Liver (tissue), 9 donors: ENCODE data around the gene ACTR3C. TPM values are rescaled to one million over a fixed set of nuclear protein-coding genes. Genes with fewer than 3 reads are reported as not detected.

Source experiments
- DNase-seq: peaks from one replicate; pipeline ENCODE4 v3.0.0-alpha.2; 2017; ENCODE audit warnings: low spot score
- H3K27ac ChIP-seq, 2 donors: one replicate each; pipeline ENCODE4 v1.7.0; 2013; ENCODE audit warnings: inconsistent platforms in 2 of 2, low read length in 2 of 2, control low read depth in 1 of 2, low read depth in 1 of 2, mild to moderate bottlenecking in 1 of 2
- H3K27me3 ChIP-seq, 4 donors: one replicate each; pipeline versions ENCODE4 v1.6.1 to v1.7.0; 2013; ENCODE audit warnings: low read length in 3 of 4, inconsistent platforms in 1 of 4, mild to moderate bottlenecking in 1 of 4, moderate library complexity in 1 of 4; ENCODE audit not compliant: control insufficient read depth in 4 of 4, insufficient read depth in 4 of 4
- H3K36me3 ChIP-seq, 4 donors: one replicate each; pipeline versions ENCODE4 v1.6.1 to v1.7.0; 2013; ENCODE audit warnings: low read length in 3 of 4, mild to moderate bottlenecking in 3 of 4, low read depth in 1 of 4, moderate library complexity in 1 of 4; ENCODE audit not compliant: control insufficient read depth in 4 of 4, insufficient read depth in 3 of 4
- H3K4me1 ChIP-seq, 4 donors: one replicate each; pipeline versions ENCODE4 v1.6.1 to v1.7.0; 2013; ENCODE audit warnings: low read length in 3 of 4, mild to moderate bottlenecking in 3 of 4, moderate library complexity in 1 of 4; ENCODE audit not compliant: control insufficient read depth in 4 of 4, insufficient read depth in 4 of 4
- H3K4me3 ChIP-seq, 3 donors: one replicate each; pipeline versions ENCODE4 v1.6.1 to v1.7.0; 2013; ENCODE audit warnings: low read length in 3 of 3, control low read depth in 1 of 3, low read depth in 1 of 3, mild to moderate bottlenecking in 1 of 3
- H3K9ac ChIP-seq, 2 donors: one replicate each; pipeline ENCODE4 v1.7.0; 2013; ENCODE audit warnings: low read length in 2 of 2, mild to moderate bottlenecking in 2 of 2, moderate library complexity in 2 of 2, control low read depth in 1 of 2, low read depth in 1 of 2
- H3K9me3 ChIP-seq, 4 donors: one replicate each; pipeline versions ENCODE4 v1.6.1 to v1.7.0; 2013; ENCODE audit warnings: low read length in 3 of 4; ENCODE audit not compliant: control insufficient read depth in 4 of 4
- EGR1 ChIP-seq, 2 donors: IDR thresholded peaks; 2 replicates each; pipeline ENCODE4 v1.6.1; 2016 to 2018; ENCODE audit warnings: antibody characterized with exemption in 2 of 2, low read depth in 2 of 2
- FOXA1 ChIP-seq: IDR thresholded peaks from 2 replicates; pipeline ENCODE4 v1.6.1; 2016; ENCODE audit warnings: antibody characterized with exemption
- FOXA2 ChIP-seq: IDR thresholded peaks from 2 replicates; pipeline ENCODE4 v1.6.1; 2016; ENCODE audit warnings: antibody characterized with exemption
- GABPA ChIP-seq, 2 donors: IDR thresholded peaks in 1 of 2; conservative IDR thresholded peaks in 1 of 2; 2 replicates each; pipeline ENCODE4 v1.6.1; 2016; ENCODE audit warnings: antibody characterized with exemption in 2 of 2, mild to moderate bottlenecking in 1 of 2, moderate library complexity in 1 of 2
- HNF4A ChIP-seq, 2 donors: conservative IDR thresholded peaks; 2 replicates each; pipeline ENCODE4 v1.6.1; 2016; ENCODE audit warnings: antibody characterized with exemption in 2 of 2, mild to moderate bottlenecking in 2 of 2
- HNF4G ChIP-seq: IDR thresholded peaks from 2 replicates; pipeline ENCODE4 v1.6.1; 2016; ENCODE audit warnings: antibody characterized with exemption
- JUND ChIP-seq, 2 donors: IDR thresholded peaks; 2 replicates each; pipeline ENCODE4 v1.6.1; 2016; ENCODE audit warnings: antibody characterized with exemption in 2 of 2
- MAX ChIP-seq: IDR thresholded peaks from 2 replicates; pipeline ENCODE4 v1.6.1; 2016; ENCODE audit warnings: antibody characterized with exemption
- NR2F2 ChIP-seq: IDR thresholded peaks from 2 replicates; pipeline ENCODE4 v1.6.1; 2016; ENCODE audit warnings: antibody characterized with exemption
- RAD21 ChIP-seq, 2 donors: IDR thresholded peaks; 2 replicates each; pipeline ENCODE4 v1.6.1; 2016; ENCODE audit warnings: antibody characterized with exemption in 2 of 2, mild to moderate bottlenecking in 2 of 2
- RXRA ChIP-seq, 2 donors: IDR thresholded peaks; 2 replicates each; pipeline ENCODE4 v1.6.1; 2017 to 2018; ENCODE audit warnings: antibody characterized with exemption in 2 of 2, mild to moderate bottlenecking in 1 of 2
- SP1 ChIP-seq: IDR thresholded peaks from 2 replicates; pipeline ENCODE4 v1.6.1; 2018; ENCODE audit warnings: antibody characterized with exemption, mild to moderate bottlenecking
- TAF1 ChIP-seq: conservative IDR thresholded peaks from 2 replicates; pipeline ENCODE4 v1.6.1; 2016; ENCODE audit warnings: antibody characterized with exemption, mild to moderate bottlenecking
- YY1 ChIP-seq: IDR thresholded peaks from 2 replicates; pipeline ENCODE4 v1.6.1; 2016; ENCODE audit warnings: antibody characterized with exemption, mild to moderate bottlenecking
- WGBS: extraction: QIAGEN DNeasy Blood & Tissue Kit; methylation state at CpG from one replicate; pipeline ENCODE4 v1.1.7; 2013; 5-methylcytosine and 5-hydroxymethylcytosine counted together
- polyA plus RNA-seq, 2 donors: library from polyadenylated mRNA; stranded (reverse) in 1 of 2; unstranded in 1 of 2; fragments of 200-250 nt in 1 of 2; fragments of >200 nt in 1 of 2; fragmentation: Nextera tagmentation in 1 of 2; extraction: Ambion mirVana in 1 of 2; gene quantifications; one replicate each; pipeline versions ENCODE4 v1.2.1 to v1.2.3, GENCODE V29; 2013 to 2015
- total RNA-seq, 2 donors: library from RNA; depleted of rRNA; stranded (reverse); fragments of >200 nt; gene quantifications; one replicate each; pipeline ENCODE4 v1.2.3, GENCODE V29; 2014
- TF ChIP-seq, protein P1 (sequence below): fragments of 150-350 bp; IDR thresholded peaks from 2 replicates; pipeline ENCODE4 v1.5.1; 2017; ENCODE audit warnings: improper control_type of control experiment, low read depth, low read length; ENCODE audit not compliant: missing input control
- TF ChIP-seq, protein P2 (sequence below): IDR thresholded peaks from 2 replicates; pipeline ENCODE4 v1.6.1; 2016; ENCODE audit warnings: antibody characterized with exemption
- TF ChIP-seq, protein P3 (sequence below): IDR thresholded peaks from 2 replicates; pipeline ENCODE4 v1.6.1; 2016; ENCODE audit warnings: antibody characterized with exemption
- TF ChIP-seq, protein P4 (sequence below): IDR thresholded peaks from 2 replicates; pipeline ENCODE4 v1.6.1; 2016; ENCODE audit warnings: antibody characterized with exemption, mild to moderate bottlenecking
- donor health status: healthy.
- donor health status: healthy.
- donor health status: healthy.
- donor health status: healthy.
- donor health status: healthy.

ACTR3C gene
- total and polyA plus RNA-seq, 4 donors: 3.0 to 61.7 (median 28.3) TPM

DNA sequence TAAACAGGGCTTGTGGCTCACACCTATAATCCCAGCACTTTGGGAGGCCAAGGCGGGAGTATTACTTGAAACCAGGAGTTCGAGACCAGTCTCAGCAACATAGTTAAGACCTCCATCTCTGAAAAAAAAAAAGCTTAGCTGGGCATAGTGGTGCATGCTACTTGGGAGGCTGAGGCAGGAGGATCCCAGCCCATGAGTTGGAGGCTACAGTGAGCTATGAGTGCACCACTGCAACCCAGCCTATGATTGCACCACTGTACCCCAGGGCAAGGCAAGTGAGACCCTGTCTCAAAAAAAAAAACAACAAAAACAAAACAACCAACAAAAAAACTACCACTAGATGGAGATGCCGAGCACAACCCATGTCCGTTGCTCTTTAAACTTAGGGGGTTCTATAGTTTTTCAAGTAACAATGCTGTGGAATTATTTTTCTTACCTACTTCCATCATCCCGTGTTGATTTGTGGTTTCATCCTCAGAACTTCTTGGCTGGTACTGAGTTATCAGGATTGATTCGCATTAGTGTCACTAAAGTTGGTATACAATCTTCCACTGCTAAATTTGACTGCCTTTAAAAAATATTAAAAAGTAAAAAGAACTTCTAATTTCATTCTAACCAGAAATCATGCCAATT, 33.0 kb upstream of the ACTR3C start:
- Histone ChIP-seq H3K27me3 (no peaks in the 10 kb centered on the region), H3K4me3 (no peak overlapping the region), H3K9me3 (no peaks in the 10 kb centered on the region), H3K27ac (peak overlapping the region; percentile 83), H3K36me3 (no peaks in the 10 kb centered on the region), H3K9ac (peak overlapping the region; percentile 6 to 85), H3K4me1 (peaks cover 0 to 29% (median 20%) of the 10 kb centered on the region in 4 donors)
- WGBS: 31% methylated on average over 6 of the region's 6 CpGs
- TF ChIP-seq HNF4A (conservative IDR thresholded peaks at IDR 0.05) (peak in 1 of 2 donors; percentile 39), RAD21 (IDR thresholded peaks at IDR 0.05) (peak; percentile 78 to 85), FOXA1 (no peak)
- TF ChIP-seq, protein P1, sequence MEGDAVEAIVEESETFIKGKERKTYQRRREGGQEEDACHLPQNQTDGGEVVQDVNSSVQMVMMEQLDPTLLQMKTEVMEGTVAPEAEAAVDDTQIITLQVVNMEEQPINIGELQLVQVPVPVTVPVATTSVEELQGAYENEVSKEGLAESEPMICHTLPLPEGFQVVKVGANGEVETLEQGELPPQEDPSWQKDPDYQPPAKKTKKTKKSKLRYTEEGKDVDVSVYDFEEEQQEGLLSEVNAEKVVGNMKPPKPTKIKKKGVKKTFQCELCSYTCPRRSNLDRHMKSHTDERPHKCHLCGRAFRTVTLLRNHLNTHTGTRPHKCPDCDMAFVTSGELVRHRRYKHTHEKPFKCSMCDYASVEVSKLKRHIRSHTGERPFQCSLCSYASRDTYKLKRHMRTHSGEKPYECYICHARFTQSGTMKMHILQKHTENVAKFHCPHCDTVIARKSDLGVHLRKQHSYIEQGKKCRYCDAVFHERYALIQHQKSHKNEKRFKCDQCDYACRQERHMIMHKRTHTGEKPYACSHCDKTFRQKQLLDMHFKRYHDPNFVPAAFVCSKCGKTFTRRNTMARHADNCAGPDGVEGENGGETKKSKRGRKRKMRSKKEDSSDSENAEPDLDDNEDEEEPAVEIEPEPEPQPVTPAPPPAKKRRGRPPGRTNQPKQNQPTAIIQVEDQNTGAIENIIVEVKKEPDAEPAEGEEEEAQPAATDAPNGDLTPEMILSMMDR: peak; percentile 46
- no peak for DNase-seq

GRCh38 chr7:150355666-150356059, 32.3 kb upstream of the ACTR3C start:
- DNase-seq: no peak
- peak overlapping the region; percentile 83 for H3K27ac ChIP-seq
- no peak overlapping the region for H3K4me3 ChIP-seq
- TF ChIP-seq, protein P2, sequence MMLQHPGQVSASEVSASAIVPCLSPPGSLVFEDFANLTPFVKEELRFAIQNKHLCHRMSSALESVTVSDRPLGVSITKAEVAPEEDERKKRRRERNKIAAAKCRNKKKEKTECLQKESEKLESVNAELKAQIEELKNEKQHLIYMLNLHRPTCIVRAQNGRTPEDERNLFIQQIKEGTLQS: no peak
- no peak for TF ChIP-seq HNF4A (conservative IDR thresholded peaks at IDR 0.05)
- TF ChIP-seq, protein P1: no peak
- no peak for TF ChIP-seq RXRA (IDR thresholded peaks at IDR 0.05)
- no peak for TF ChIP-seq YY1
- TF ChIP-seq, protein P3, sequence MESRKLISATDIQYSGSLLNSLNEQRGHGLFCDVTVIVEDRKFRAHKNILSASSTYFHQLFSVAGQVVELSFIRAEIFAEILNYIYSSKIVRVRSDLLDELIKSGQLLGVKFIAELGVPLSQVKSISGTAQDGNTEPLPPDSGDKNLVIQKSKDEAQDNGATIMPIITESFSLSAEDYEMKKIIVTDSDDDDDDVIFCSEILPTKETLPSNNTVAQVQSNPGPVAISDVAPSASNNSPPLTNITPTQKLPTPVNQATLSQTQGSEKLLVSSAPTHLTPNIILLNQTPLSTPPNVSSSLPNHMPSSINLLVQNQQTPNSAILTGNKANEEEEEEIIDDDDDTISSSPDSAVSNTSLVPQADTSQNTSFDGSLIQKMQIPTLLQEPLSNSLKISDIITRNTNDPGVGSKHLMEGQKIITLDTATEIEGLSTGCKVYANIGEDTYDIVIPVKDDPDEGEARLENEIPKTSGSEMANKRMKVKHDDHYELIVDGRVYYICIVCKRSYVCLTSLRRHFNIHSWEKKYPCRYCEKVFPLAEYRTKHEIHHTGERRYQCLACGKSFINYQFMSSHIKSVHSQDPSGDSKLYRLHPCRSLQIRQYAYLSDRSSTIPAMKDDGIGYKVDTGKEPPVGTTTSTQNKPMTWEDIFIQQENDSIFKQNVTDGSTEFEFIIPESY: no peak
- no peak for TF ChIP-seq MAX
- TF ChIP-seq FOXA1: no peak
- TF ChIP-seq RAD21 (IDR thresholded peaks at IDR 0.05): no peak
- no peak for TF ChIP-seq HNF4G
- TF ChIP-seq, protein P4, sequence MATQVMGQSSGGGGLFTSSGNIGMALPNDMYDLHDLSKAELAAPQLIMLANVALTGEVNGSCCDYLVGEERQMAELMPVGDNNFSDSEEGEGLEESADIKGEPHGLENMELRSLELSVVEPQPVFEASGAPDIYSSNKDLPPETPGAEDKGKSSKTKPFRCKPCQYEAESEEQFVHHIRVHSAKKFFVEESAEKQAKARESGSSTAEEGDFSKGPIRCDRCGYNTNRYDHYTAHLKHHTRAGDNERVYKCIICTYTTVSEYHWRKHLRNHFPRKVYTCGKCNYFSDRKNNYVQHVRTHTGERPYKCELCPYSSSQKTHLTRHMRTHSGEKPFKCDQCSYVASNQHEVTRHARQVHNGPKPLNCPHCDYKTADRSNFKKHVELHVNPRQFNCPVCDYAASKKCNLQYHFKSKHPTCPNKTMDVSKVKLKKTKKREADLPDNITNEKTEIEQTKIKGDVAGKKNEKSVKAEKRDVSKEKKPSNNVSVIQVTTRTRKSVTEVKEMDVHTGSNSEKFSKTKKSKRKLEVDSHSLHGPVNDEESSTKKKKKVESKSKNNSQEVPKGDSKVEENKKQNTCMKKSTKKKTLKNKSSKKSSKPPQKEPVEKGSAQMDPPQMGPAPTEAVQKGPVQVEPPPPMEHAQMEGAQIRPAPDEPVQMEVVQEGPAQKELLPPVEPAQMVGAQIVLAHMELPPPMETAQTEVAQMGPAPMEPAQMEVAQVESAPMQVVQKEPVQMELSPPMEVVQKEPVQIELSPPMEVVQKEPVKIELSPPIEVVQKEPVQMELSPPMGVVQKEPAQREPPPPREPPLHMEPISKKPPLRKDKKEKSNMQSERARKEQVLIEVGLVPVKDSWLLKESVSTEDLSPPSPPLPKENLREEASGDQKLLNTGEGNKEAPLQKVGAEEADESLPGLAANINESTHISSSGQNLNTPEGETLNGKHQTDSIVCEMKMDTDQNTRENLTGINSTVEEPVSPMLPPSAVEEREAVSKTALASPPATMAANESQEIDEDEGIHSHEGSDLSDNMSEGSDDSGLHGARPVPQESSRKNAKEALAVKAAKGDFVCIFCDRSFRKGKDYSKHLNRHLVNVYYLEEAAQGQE: no peak
- no peak for TF ChIP-seq FOXA2
- TF ChIP-seq EGR1 (IDR thresholded peaks at IDR 0.05; ENCODE audit: low read depth in 2 of 2): no peak
- no peak for TF ChIP-seq GABPA (IDR thresholded peaks at IDR 0.05 in 1 of 2, conservative IDR thresholded peaks at IDR 0.05 in 1 of 2)
- no peak for TF ChIP-seq NR2F2
- TF ChIP-seq TAF1: no peak
- no peak for TF ChIP-seq SP1
- TF ChIP-seq JUND (IDR thresholded peaks at IDR 0.05): no peak
- H3K36me3 ChIP-seq: no peaks in the 10 kb centered on the region
- H3K9me3 ChIP-seq: no peaks in the 10 kb centered on the region
- 87% methylated on average over 1 of the region's 1 CpG for WGBS
- H3K9ac ChIP-seq: peak overlapping the region; percentile 54 to 64
- H3K27me3 ChIP-seq: no peaks in the 10 kb centered on the region
- H3K4me1 ChIP-seq: peaks cover 0 to 29% (median 20%) of the 10 kb centered on the region in 4 donors
